ENCODE data around the gene PPP1R3C.

PPP1R3C gene

DNA sequence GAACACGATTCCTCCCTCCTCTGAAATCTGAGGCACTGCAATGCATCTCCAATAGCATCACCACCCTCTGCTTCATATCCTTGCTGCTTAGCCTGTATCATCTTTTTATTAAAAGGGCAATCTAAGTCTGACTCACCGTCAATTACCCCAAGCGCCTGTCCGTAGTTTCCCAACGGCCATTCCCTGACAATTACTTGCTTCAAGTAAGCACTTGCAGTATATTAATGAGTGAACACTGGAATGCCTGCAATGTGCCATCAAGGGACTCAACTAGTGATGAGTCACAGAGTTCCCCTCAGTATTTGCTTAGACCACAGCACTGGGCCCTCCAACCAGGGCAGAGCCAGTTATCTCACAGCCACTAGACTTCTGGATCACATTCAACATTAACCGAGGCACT, 19.5 kb upstream of the PPP1R3C start:
- Histone ChIP-seq H2AFZ (ENCODE audit: low read length) (no peak overlapping the region), H3K14ac (ENCODE audit: low read length) (no peak overlapping the region)
- WGBS, 2 donors (ENCODE audit: extremely low coverage in 2 of 2, insufficient read length in 2 of 2, insufficient replicate concordance in 1 of 2), result no CpG with 5 or more reads among the region's 6 CpGs

DNA sequence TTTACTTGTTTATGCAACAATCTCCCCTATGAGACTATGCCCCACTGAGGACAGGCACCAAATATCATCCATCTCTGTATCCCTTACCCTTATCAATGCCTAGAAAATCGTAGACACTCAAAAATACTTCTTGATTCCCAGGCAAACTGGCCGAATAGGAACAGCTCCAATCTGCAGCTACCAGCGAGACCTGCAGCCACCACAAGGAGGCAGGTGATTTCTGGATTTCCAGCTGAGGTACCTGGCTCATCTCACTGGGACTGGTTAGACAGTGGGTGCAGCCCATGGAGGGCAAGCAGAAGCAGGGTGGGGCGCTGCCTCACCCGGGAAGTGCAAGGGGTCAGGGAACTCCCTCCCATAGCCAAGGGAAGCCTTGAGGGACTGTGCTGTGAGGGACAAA, 10.8 kb upstream of the PPP1R3C start:
- Histone ChIP-seq H3K9ac (ENCODE audit: low read depth, low read length, poor library complexity) (no peak overlapping the region), H3K14ac (ENCODE audit: low read length) (no peak overlapping the region), H2AFZ (ENCODE audit: low read length) (no peak overlapping the region), H3K4me2 (ENCODE audit: insufficient read depth, low read length, poor library complexity, severe bottlenecking) (no peak overlapping the region), H2BK120ac (ENCODE audit: low read depth, low read length) (no peak overlapping the region), H4K8ac (ENCODE audit: low read depth, low read length) (no peak overlapping the region), H3K23ac (ENCODE audit: low read depth, low read length, poor library complexity) (no peak overlapping the region), H2BK12ac (ENCODE audit: low read length) (no peak overlapping the region), H3K18ac (ENCODE audit: low read length) (no peak overlapping the region), H2BK5ac (ENCODE audit: low read length) (no peak overlapping the region), H2BK15ac (ENCODE audit: low read length) (no peak overlapping the region), H3K4ac (ENCODE audit: low read length) (no peak overlapping the region), H3K79me1 (ENCODE audit: low read depth, low read length) (no peaks in the 10 kb centered on the region), H3K27ac (replicated peaks; ENCODE audit: low read length) (no peak overlapping the region), H3K27me3 (ENCODE audit: control insufficient read depth in 3 of 3, insufficient read depth in 3 of 3, low read depth in 1 of 3, low read length in 3 of 3) (no peaks in the 10 kb centered on the region), H3K9me3 (replicated peaks in 1 of 2; ENCODE audit: control insufficient read depth in 2 of 2, insufficient read depth in 1 of 2, low read depth in 1 of 2, low read length in 2 of 2) (no peaks in the 10 kb centered on the region), H3K4me1 (ENCODE audit: control insufficient read depth in 2 of 2, insufficient read depth in 1 of 2, low read depth in 1 of 2, low read length in 2 of 2) (no peaks in the 10 kb centered on the region), H2AK5ac (ENCODE audit: low read depth, low read length) (no peak overlapping the region), H4K91ac (ENCODE audit: low read depth, low read length, poor library complexity) (no peak overlapping the region), H3K4me3 (ENCODE audit: low read length in 2 of 2) (no peak overlapping the region), H3K36me3 (replicated peaks in 1 of 2; ENCODE audit: control insufficient read depth in 2 of 2, insufficient read depth in 2 of 2, low read length in 2 of 2) (no peaks in the 10 kb centered on the region)
- no peak for DNase-seq (ENCODE audit: low spot score)
- no CpG with 5 or more reads among the region's 5 CpGs for whole genome bisulfite sequencing, 2 donors (ENCODE audit: extremely low coverage in 2 of 2, insufficient read length in 2 of 2, insufficient replicate concordance in 1 of 2)

More for the DNA sequence above, 19.5 kb upstream of the PPP1R3C start:
- no peaks in the 10 kb centered on the region for H3K27me3 ChIP-seq (ENCODE audit: control insufficient read depth in 3 of 3, insufficient read depth in 3 of 3, low read depth in 1 of 3, low read length in 3 of 3)
- no peak overlapping the region for H2AK5ac ChIP-seq (ENCODE audit: low read depth, low read length)
- H3K23ac ChIP-seq (ENCODE audit: low read depth, low read length, poor library complexity), result no peak overlapping the region
- no peaks in the 10 kb centered on the region for H3K79me1 ChIP-seq (ENCODE audit: low read depth, low read length)
- H3K27ac ChIP-seq (replicated peaks; ENCODE audit: low read length), result no peak overlapping the region
- peaks cover 0 to under 1% of the 10 kb centered on the region in 2 donors for H3K9me3 ChIP-seq (replicated peaks in 1 of 2; ENCODE audit: control insufficient read depth in 2 of 2, insufficient read depth in 1 of 2, low read depth in 1 of 2, low read length in 2 of 2)
- H3K4me2 ChIP-seq (ENCODE audit: insufficient read depth, low read length, poor library complexity, severe bottlenecking), result no peak overlapping the region
- DNase-seq (ENCODE audit: low spot score), result no peak
- no peak overlapping the region for H2BK120ac ChIP-seq (ENCODE audit: low read depth, low read length)
- H3K36me3 ChIP-seq (replicated peaks in 1 of 2; ENCODE audit: control insufficient read depth in 2 of 2, insufficient read depth in 2 of 2, low read length in 2 of 2), result no peaks in the 10 kb centered on the region
- H4K91ac ChIP-seq (ENCODE audit: low read depth, low read length, poor library complexity), result no peak overlapping the region
- no peak overlapping the region for H2BK5ac ChIP-seq (ENCODE audit: low read length)
- H2BK12ac ChIP-seq (ENCODE audit: low read length), result no peak overlapping the region
- H2BK15ac ChIP-seq (ENCODE audit: low read length), result no peak overlapping the region
- H3K18ac ChIP-seq (ENCODE audit: low read length), result no peak overlapping the region
- peaks cover 0 to 2% of the 10 kb centered on the region in 2 donors for H3K4me1 ChIP-seq (ENCODE audit: control insufficient read depth in 2 of 2, insufficient read depth in 1 of 2, low read depth in 1 of 2, low read length in 2 of 2)
- no peak overlapping the region for H3K4me3 ChIP-seq (ENCODE audit: low read length in 2 of 2)
- no peak overlapping the region for H3K9ac ChIP-seq (ENCODE audit: low read depth, low read length, poor library complexity)
- no peak overlapping the region for H4K8ac ChIP-seq (ENCODE audit: low read depth, low read length)
- H3K4ac ChIP-seq (ENCODE audit: low read length), result no peak overlapping the region

DNA sequence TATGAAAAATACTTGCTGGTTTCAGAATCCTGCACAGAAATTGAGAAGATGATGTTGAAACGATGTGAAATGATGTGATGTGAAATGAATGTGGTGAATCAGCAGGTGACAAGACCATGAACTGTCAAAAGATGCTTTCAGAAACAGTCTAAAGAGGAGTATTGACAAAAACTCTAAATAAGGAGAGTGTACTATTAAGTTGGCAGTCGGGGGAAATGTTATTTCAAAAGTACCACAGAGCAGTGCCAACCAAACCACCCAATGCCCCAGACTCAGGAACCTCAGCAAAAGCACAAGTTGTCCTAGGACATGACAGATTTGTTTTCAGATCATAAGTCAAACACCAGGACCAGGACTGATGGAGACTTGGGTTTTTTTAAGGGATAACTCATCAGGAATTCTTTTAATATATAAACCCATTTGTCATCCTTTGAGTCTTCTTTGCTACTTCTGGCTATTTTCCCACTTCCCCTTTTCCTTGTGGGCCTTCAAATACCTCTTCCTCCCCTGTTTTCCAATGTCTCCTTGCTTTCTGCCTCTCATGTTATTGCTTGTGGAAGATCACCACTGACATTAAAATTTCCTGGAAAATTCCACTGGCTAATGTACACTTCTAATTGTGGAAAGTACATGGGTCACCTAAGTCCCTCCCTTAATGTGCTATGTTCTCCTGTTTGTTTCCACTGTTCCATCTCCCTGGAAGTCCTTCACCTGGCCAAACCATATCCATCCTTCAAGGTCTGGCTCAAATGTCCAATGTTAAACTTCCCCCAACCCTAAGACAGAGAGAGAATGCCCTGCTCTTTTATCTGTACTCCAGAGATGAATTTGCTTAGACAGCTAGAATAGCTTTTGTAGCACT, 10.2 kb upstream of the PPP1R3C start:
- no peaks in the 10 kb centered on the region for H3K36me3 ChIP-seq (replicated peaks in 1 of 2; ENCODE audit: control insufficient read depth in 2 of 2, insufficient read depth in 2 of 2, low read length in 2 of 2)
- H2AFZ ChIP-seq (ENCODE audit: low read length), result no peak overlapping the region
- H2BK12ac ChIP-seq (ENCODE audit: low read length), result no peak overlapping the region
- 100% methylated on average over 1 of the region's 2 CpGs; no CpG with 5 or more reads in 1 of the 2 donors for WGBS, 2 donors (ENCODE audit: extremely low coverage in 2 of 2, insufficient read length in 2 of 2, insufficient replicate concordance in 1 of 2)
- no peaks in the 10 kb centered on the region for H3K4me1 ChIP-seq (ENCODE audit: control insufficient read depth in 2 of 2, insufficient read depth in 1 of 2, low read depth in 1 of 2, low read length in 2 of 2)
- H3K4ac ChIP-seq (ENCODE audit: low read length), result no peak overlapping the region
- no peak overlapping the region for H3K18ac ChIP-seq (ENCODE audit: low read length)
- no peaks in the 10 kb centered on the region for H3K27me3 ChIP-seq (ENCODE audit: control insufficient read depth in 3 of 3, insufficient read depth in 3 of 3, low read depth in 1 of 3, low read length in 3 of 3)
- H3K79me1 ChIP-seq (ENCODE audit: low read depth, low read length), result no peaks in the 10 kb centered on the region
- no peak overlapping the region for H3K14ac ChIP-seq (ENCODE audit: low read length)
- no peak overlapping the region for H4K8ac ChIP-seq (ENCODE audit: low read depth, low read length)
- H2BK15ac ChIP-seq (ENCODE audit: low read length), result no peak overlapping the region
- no peak overlapping the region for H2BK120ac ChIP-seq (ENCODE audit: low read depth, low read length)
- H3K27ac ChIP-seq (replicated peaks; ENCODE audit: low read length), result no peak overlapping the region
- H3K9me3 ChIP-seq (replicated peaks in 1 of 2; ENCODE audit: control insufficient read depth in 2 of 2, insufficient read depth in 1 of 2, low read depth in 1 of 2, low read length in 2 of 2), result no peaks in the 10 kb centered on the region
- H2BK5ac ChIP-seq (ENCODE audit: low read length), result no peak overlapping the region
- no peak for DNase-seq (ENCODE audit: low spot score)
- no peak overlapping the region for H3K4me2 ChIP-seq (ENCODE audit: insufficient read depth, low read length, poor library complexity, severe bottlenecking)
- no peak overlapping the region for H3K4me3 ChIP-seq (ENCODE audit: low read length in 2 of 2)
- H2AK5ac ChIP-seq (ENCODE audit: low read depth, low read length), result no peak overlapping the region
- no peak overlapping the region for H4K91ac ChIP-seq (ENCODE audit: low read depth, low read length, poor library complexity)
- no peak overlapping the region for H3K9ac ChIP-seq (ENCODE audit: low read depth, low read length, poor library complexity)
- H3K23ac ChIP-seq (ENCODE audit: low read depth, low read length, poor library complexity), result no peak overlapping the region

DNA sequence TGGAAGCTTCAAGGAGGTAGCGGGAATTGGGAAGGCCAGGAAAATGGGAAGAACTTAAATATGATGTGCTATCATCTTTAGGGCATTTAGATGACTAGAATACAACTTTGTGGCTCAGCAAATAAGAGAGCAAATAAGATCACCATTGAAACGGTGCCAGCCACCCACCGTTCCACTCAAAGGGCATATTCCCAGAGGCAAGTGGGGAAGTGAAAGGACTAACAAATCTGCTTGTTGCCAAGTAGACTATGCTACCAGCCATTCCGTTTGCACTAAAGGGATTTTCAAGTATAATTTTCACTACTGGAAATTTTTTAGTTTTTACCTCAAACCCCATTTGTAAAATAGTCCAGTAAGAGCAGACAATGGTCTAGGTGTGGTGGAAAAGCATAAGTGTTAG, 4.0 kb upstream of the PPP1R3C start:
- Histone ChIP-seq H3K4me2 (ENCODE audit: insufficient read depth, low read length, poor library complexity, severe bottlenecking) (no peak overlapping the region), H3K79me1 (ENCODE audit: low read depth, low read length) (no peaks in the 10 kb centered on the region), H3K27ac (replicated peaks; ENCODE audit: low read length) (no peak overlapping the region), H3K4ac (ENCODE audit: low read length) (no peak overlapping the region), H3K4me1 (ENCODE audit: control insufficient read depth in 2 of 2, insufficient read depth in 1 of 2, low read depth in 1 of 2, low read length in 2 of 2) (peaks cover 0 to 2% of the 10 kb centered on the region in 2 donors), H4K91ac (ENCODE audit: low read depth, low read length, poor library complexity) (no peak overlapping the region), H4K8ac (ENCODE audit: low read depth, low read length) (no peak overlapping the region), H2AK5ac (ENCODE audit: low read depth, low read length) (no peak overlapping the region), H2BK15ac (ENCODE audit: low read length) (no peak overlapping the region), H2BK12ac (ENCODE audit: low read length) (no peak overlapping the region), H3K9ac (ENCODE audit: low read depth, low read length, poor library complexity) (no peak overlapping the region), H2BK120ac (ENCODE audit: low read depth, low read length) (no peak overlapping the region), H3K27me3 (ENCODE audit: control insufficient read depth in 3 of 3, insufficient read depth in 3 of 3, low read depth in 1 of 3, low read length in 3 of 3) (peaks cover 0 to 4% (median 0%) of the 10 kb centered on the region in 3 experiments), H3K9me3 (replicated peaks in 1 of 2; ENCODE audit: control insufficient read depth in 2 of 2, insufficient read depth in 1 of 2, low read depth in 1 of 2, low read length in 2 of 2) (no peaks in the 10 kb centered on the region), H2BK5ac (ENCODE audit: low read length) (no peak overlapping the region), H3K23ac (ENCODE audit: low read depth, low read length, poor library complexity) (no peak overlapping the region), H2AFZ (ENCODE audit: low read length) (no peak overlapping the region), H3K14ac (ENCODE audit: low read length) (no peak overlapping the region), H3K18ac (ENCODE audit: low read length) (no peak overlapping the region), H3K36me3 (replicated peaks in 1 of 2; ENCODE audit: control insufficient read depth in 2 of 2, insufficient read depth in 2 of 2, low read length in 2 of 2) (no peaks in the 10 kb centered on the region), H3K4me3 (ENCODE audit: low read length in 2 of 2) (no peak overlapping the region)
- DNase-seq (ENCODE audit: low spot score), result no peak
- WGBS, 2 donors (ENCODE audit: extremely low coverage in 2 of 2, insufficient read length in 2 of 2, insufficient replicate concordance in 1 of 2), result no CpG with 5 or more reads among the region's 4 CpGs
